Measurements from ENCODE around the gene HOXC11. TPM values are rescaled to one million over a fixed set of nuclear protein-coding genes. Genes with fewer than 3 reads are reported as not detected.

Gene HOXC11
- total and polyA plus RNA-seq, 7 donors: not detected

DNA sequence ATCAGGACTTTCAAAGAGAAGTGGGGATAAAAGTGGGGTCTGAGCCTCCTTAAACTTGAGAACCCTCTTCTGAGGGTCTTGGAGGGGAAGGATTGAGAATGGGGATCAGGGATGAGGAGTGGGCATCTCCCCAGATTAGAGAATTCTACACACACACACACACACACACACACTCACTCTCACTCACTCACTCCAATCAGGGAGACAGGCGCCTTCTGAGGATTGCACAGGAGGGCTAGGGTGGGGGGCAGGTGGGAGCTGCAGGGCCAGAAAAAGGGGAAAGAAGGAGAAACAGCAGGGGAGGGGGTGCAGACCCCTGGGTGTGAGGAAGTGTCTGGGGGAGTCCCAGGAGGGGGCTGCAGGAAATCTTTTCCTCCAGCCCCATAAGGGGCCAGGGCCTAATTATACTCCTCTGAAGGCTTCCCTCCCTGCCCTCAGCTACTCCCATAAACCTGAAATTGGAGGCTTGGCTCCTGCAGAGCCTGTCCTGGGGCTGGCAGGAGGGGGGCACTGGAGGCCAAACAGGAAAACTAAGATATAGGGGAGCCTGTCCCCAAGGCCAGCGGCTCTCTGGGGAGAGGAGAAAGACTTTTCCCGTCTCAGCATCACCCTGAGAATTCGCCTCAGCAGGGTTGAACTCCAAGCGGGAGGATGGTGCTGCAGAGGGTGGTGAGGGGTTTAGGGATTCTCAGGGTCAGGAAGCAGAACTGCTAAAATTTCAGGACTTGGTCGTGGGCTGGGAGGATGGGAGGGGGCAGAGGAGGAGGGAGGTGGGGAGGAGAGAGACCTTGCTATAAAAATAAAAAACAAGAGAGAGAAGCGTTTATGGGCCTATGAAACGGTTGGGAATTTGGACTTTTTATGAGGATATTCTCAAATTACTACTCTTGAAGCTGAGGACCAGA, 28.6 kb downstream of the HOXC11 start:
- H3K27ac ChIP-seq: no peak overlapping the region
- DNase-seq: no peak
- no peaks in the 10 kb centered on the region for H3K36me3 ChIP-seq
- no peak overlapping the region for H3K4me3 ChIP-seq
- H3K4me1 ChIP-seq: peaks cover 0 to 23% (median 20%) of the 10 kb centered on the region in 4 donors
- intact Hi-C loops (cut with DNase I): loop anchor here (10.0 kb wide), 1 partner anchor 373 kb away; no protein-coding TSS in a partner anchor
- peaks cover 90 to 100% (median 100%) of the 10 kb centered on the region in 3 donors for H3K27me3 ChIP-seq
- 13 to 24% methylated on average over 8 of the region's 8 CpGs for WGBS, 2 donors
- TF ChIP-seq POLR2A (IDR thresholded peaks at IDR 0.05) (no peak), POLR2AphosphoS5 (IDR thresholded peaks at IDR 0.05) (no peak), EP300 (IDR thresholded peaks at IDR 0.05) (no peak)
- TF ChIP-seq, protein P1, sequence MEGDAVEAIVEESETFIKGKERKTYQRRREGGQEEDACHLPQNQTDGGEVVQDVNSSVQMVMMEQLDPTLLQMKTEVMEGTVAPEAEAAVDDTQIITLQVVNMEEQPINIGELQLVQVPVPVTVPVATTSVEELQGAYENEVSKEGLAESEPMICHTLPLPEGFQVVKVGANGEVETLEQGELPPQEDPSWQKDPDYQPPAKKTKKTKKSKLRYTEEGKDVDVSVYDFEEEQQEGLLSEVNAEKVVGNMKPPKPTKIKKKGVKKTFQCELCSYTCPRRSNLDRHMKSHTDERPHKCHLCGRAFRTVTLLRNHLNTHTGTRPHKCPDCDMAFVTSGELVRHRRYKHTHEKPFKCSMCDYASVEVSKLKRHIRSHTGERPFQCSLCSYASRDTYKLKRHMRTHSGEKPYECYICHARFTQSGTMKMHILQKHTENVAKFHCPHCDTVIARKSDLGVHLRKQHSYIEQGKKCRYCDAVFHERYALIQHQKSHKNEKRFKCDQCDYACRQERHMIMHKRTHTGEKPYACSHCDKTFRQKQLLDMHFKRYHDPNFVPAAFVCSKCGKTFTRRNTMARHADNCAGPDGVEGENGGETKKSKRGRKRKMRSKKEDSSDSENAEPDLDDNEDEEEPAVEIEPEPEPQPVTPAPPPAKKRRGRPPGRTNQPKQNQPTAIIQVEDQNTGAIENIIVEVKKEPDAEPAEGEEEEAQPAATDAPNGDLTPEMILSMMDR (IDR thresholded peaks at IDR 0.05): no peak
- H3K9me3 ChIP-seq: no peaks in the 10 kb centered on the region

DNA sequence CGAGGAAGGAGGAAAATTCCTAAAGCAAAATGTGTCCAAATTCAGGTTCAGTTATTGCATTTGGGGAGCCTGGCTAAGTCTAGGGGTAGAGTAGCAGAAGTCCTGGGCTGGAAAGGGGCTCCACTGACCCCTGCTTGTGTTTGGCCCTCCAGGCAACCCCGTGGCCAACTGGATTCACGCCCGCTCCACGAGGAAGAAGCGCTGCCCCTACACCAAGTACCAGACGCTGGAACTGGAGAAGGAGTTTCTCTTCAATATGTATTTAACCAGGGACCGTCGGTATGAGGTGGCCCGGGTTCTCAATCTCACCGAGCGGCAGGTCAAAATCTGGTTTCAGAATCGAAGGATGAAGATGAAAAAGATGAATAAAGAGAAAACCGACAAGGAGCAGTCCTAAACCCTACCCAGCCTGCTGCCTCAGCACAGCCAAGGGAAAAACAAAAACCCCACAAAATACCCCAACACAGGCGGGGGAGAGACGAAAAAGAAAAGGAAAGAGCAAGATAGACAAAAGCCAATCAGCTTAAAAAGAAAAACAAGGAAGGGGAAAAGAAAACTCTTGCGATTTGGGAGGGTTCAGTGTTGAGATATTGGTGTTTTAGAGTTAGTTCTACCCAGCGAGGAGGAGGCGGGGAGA, 29.5 kb downstream of the HOXC11 start:
- H3K9me3 ChIP-seq: no peaks in the 10 kb centered on the region
- DNase-seq: no peak
- H3K36me3 ChIP-seq: no peaks in the 10 kb centered on the region
- no peak for TF ChIP-seq POLR2A (IDR thresholded peaks at IDR 0.05)
- peaks cover 0 to 25% (median 20%) of the 10 kb centered on the region in 4 donors for H3K4me1 ChIP-seq
- 22 to 24% methylated on average over 19 of the region's 19 CpGs for WGBS, 2 donors
- intact Hi-C loops (cut with DNase I): loop anchor here (10.0 kb wide), 1 partner anchor 372 kb away; no protein-coding TSS in a partner anchor
- H3K27me3 ChIP-seq: peaks cover 90 to 100% (median 100%) of the 10 kb centered on the region in 3 donors
- no peak overlapping the region for H3K4me3 ChIP-seq
- no peak overlapping the region for H3K27ac ChIP-seq

- Histone ChIP-seq H3K4me1 (peaks cover 0 to 25% (median 20%) of the 10 kb centered on the region in 4 donors), H3K36me3 (no peaks in the 10 kb centered on the region), H3K27ac (no peak overlapping the region), H3K9me3 (no peaks in the 10 kb centered on the region), H3K4me3 (no peak overlapping the region), H3K27me3 (peaks cover 87 to 100% (median 100%) of the 10 kb centered on the region in 3 donors)
- no peak for DNase-seq
- TF ChIP-seq, protein P1 (IDR thresholded peaks at IDR 0.05): no peak
- TF ChIP-seq POLR2AphosphoS5 (IDR thresholded peaks at IDR 0.05) (no peak), POLR2A (IDR thresholded peaks at IDR 0.05) (no peak), EP300 (IDR thresholded peaks at IDR 0.05) (no peak)
- 34 to 46% methylated on average over 19 of the region's 19 CpGs for WGBS, 2 donors
- intact Hi-C loops (cut with DNase I): loop anchor here (10.0 kb wide), 1 partner anchor 372 kb away; no protein-coding TSS in a partner anchor
Observed at GRCh38 chr12:54002915-54003389, 30.0 kb downstream of the HOXC11 start.

DNA sequence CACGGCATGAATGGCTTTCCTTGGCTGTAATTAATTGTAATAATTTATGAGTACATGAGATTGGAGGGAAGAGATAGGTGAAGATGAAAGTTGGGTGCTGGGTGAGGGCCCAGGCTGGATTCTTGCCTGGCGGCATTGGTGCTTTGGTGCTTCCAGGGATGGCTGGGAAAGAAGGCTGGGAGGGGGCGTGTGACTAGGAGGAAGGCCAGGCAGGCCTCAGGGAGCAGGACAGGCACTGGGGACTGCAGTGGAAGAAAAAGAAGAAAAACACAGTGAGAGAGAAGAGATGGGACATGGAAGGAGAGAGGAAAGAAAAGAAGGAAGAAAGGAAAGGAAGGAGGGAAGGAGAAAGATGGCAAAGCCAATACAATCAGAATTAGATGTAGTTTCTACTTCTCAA, 30.7 kb downstream of the HOXC11 start:
- H3K4me3 ChIP-seq: no peak overlapping the region
- H3K36me3 ChIP-seq: no peaks in the 10 kb centered on the region
- no peak overlapping the region for H3K27ac ChIP-seq
- H3K9me3 ChIP-seq: no peaks in the 10 kb centered on the region
- no peak for DNase-seq
- peaks cover 86 to 100% (median 100%) of the 10 kb centered on the region in 3 donors for H3K27me3 ChIP-seq
- WGBS, 2 donors: 36 to 56% methylated on average over 3 of the region's 3 CpGs
- intact Hi-C loops (cut with DNase I): loop anchor here (10.0 kb wide), 1 partner anchor 371 kb away; no protein-coding TSS in a partner anchor
- peaks cover 0 to 25% (median 20%) of the 10 kb centered on the region in 4 donors for H3K4me1 ChIP-seq
- TF ChIP-seq POLR2AphosphoS5 (IDR thresholded peaks at IDR 0.05): no peak
- no peak for TF ChIP-seq POLR2A (IDR thresholded peaks at IDR 0.05)
- no peak for TF ChIP-seq EP300 (IDR thresholded peaks at IDR 0.05)
- TF ChIP-seq, protein P1 (IDR thresholded peaks at IDR 0.05): no peak

Measured in sigmoid colon (tissue), 7 donors.